ENCODE measurements around the gene STXBP5.
"Not testable (repeated sequence)": the region's sequence is repeated elsewhere in the genome, so short reads cannot be mapped to it uniquely, and the experiment has no call there.

Gene STXBP5

DNA sequence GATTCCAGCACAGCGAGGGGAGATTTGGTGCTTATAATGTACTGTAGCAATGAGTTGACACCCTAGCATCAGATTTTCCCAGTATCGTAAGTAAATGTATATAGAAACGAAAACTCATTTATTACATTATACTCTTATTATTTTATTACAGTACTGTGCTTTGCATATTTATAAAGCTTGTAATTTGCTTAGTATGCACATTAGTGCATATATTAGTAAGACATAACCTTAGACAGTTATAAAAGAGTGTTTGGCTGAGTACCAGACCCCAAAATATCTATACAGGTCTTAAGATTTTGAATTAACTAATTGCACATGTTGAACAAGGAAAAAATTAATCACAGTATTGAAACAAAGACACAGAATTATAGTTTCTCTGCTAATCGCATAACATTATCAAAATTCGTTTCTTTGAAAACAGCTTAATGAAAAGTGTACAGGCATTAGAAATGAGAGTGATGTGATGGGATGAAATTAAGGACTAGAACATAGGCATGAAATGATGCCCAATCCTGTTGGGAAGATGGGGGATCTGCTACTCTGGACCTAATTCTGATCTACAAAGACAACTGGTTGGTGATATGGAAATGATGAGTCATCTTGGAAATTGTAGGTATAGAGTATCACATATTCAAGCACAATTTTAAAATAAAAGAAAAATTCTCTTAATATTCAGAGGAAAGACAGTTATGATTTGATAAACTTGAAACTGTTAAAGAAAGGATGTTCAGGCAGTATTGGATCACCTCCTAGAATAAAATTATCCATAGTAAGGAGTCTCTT lies 42.8 kb downstream of the STXBP5 start:
- DNase-seq (ENCODE audit: low read depth) = no peak

GRCh38 chr6:147248859-147249258 lies 44.6 kb downstream of the STXBP5 start:
- no peak for DNase-seq (ENCODE audit: low read depth)

GRCh38 chr6:147251072-147251471 lies 46.9 kb downstream of the STXBP5 start:
- DNase-seq (ENCODE audit: low read depth) = no peak

- not testable (repeated sequence) for DNase-seq (ENCODE audit: low read depth)
Observed at GRCh38 chr6:147254929-147255473, 50.8 kb downstream of the STXBP5 start.

- no peak for DNase-seq (ENCODE audit: low read depth)
Observed at GRCh38 chr6:147255948-147256674, 51.9 kb downstream of the STXBP5 start.

DNA sequence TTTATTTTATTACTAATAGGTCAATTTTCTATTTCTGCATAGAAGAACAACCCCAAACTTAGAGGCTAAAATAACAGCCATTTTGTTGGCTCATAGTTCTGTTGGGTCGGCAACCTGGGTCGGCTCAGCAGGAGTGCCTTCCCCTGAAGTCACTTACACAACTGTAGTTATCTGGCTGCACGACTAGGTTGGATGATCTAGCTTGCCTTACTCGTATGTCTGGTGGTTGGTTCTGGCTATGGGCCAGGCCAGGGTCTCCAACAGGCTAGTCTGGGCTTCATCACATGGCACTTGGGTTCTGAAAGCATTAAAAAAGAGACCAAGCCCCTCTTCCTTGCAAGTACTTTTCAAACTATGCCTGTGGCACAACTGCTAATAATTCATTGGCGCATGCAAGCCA lies 53.5 kb downstream of the STXBP5 start:
- DNase-seq (ENCODE audit: low read depth) = no peak

DNA sequence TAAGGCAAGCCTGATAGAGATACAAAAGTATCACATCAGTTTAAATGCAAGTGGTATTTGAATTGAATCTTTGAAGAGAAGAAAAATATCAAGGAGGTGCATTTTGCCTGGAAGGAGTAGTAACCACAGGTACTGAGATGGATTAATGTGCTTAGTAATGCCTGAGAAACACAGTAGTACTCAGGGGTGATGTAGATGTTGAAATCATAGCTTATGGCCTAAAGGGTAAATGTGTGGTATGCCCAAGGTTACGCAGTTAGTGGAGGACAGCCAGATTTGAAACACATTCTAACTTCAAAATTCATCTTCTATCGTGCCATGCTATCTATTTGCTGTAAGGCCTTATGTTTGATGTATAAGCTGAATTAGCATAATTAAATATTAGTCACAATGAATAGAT lies 55.9 kb downstream of the STXBP5 start:
- DNase-seq (ENCODE audit: low read depth) = no peak

DNA sequence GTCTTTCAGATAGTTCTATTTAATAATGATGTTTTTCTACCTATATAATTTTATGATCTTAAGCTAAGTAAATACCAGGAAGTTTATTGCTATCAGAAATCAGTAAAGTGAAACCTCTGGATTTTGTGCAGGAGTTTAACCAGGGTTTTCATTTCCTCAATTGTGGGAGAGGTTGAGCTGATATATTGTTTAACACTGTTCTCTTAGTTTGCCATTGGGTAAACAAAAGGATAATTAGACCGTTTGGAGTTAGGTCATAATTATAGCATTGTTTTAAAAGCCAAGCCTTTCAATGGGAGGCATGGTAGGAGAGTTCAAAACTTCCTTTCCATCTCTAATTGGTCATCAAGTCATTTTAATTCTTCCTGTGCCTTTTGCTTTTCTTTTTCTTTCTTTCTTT lies 58.7 kb downstream of the STXBP5 start:
- DNase-seq (ENCODE audit: low read depth) = no peak

- no peak for DNase-seq (ENCODE audit: low read depth)
Observed at GRCh38 chr6:147266821-147267220, 62.6 kb downstream of the STXBP5 start.

DNA sequence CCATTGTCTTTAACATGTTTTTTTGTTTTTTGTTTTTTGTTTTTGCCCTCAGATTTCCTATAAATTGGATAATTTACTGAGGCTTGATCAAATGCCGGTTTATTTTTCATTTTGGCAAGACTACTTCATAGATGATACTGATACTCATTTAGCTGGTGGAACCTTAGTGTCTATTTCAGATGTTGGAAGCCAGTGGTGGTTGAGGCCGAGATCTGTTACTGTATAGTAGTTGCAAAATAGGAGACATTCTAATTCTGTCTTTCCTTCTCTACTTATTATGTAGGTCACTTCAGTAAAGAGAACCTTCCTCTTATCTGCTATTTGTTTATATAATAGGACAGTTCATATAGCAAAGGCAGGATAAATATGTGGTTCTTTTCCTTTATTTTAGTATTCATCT lies 63.4 kb downstream of the STXBP5 start:
- DNase-seq (ENCODE audit: low read depth) = no peak

DNA sequence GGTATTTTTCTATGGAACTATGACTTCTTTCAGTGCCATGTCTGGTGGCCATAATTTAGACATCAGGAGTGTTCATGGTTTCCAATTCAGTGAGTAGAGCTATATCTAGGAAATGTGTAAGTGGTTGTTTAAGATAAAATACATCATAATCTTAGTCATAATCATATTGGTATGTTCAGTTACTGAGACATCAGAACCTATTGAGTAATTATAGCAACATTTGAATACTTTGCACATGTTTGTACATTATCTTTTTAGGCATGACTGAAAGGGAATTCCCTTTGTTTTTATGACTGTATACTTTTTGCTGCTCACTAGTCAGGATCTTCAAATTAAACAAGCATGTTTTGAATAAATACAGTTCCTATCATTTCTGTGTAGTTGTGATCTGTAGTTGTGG lies 64.0 kb downstream of the STXBP5 start:
- DNase-seq (ENCODE audit: low read depth) = no peak

DNA sequence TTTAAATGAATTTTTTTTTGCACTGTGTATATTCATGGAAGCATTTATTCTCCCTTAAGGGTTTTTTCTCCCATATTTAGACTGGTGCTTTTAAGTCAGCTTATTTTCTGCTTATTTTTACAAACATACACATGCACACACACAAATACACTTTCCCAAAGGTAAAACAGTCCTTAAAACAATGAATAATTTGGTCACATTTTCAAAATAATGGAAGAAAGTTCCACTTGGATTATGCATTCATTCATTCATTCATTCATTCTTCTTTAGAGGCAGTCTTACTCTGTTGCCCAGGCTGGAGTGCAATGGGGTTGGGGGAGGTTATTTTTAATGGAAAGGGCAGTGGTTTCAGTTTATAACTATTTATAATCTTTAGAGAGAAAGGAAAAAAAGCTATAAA lies 69.8 kb downstream of the STXBP5 start:
- no peak for DNase-seq (ENCODE audit: low read depth)

DNA sequence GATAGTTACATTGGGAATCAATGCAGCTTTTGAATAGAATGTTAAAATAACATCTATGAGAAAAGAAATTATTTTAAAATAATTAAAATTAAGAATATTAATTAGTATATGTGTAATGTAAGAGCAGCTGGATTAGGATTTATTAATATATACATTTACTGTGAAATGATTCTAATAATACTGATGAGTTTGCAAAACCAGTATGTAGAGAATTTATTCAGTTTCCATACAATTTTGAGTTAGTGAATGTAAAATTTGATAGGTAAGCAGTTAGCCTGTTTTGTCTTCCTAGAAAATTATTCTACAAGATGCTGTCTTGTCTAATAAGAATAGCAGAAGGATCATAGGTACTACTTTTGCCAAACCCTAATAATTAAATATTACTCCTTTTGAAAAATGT lies 70.6 kb downstream of the STXBP5 start:
- DNase-seq (ENCODE audit: low read depth) = no peak

DNA sequence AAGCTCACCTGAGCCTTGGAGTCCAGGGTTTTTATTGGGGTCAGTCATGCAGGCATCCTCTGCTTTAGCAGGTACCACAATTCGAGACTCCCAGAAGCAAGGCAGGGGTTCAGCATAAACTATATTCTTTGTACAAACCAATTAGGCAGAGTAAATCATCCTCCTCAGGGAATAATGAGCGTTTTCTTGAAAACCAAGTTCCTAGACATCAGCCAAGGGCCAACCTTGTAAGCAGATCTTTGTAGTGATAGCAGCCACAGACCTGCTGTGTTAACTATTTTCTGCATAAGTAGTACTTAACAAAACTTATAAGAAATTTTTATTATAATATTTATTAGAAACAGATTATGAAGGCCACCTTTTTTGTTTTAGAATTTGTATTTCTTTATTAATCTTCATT lies 74.7 kb downstream of the STXBP5 start:
- no peak for DNase-seq (ENCODE audit: low read depth)

- DNase-seq (ENCODE audit: low read depth) = no peak
Observed at GRCh38 chr6:147279427-147279826, 75.2 kb downstream of the STXBP5 start.

DNA sequence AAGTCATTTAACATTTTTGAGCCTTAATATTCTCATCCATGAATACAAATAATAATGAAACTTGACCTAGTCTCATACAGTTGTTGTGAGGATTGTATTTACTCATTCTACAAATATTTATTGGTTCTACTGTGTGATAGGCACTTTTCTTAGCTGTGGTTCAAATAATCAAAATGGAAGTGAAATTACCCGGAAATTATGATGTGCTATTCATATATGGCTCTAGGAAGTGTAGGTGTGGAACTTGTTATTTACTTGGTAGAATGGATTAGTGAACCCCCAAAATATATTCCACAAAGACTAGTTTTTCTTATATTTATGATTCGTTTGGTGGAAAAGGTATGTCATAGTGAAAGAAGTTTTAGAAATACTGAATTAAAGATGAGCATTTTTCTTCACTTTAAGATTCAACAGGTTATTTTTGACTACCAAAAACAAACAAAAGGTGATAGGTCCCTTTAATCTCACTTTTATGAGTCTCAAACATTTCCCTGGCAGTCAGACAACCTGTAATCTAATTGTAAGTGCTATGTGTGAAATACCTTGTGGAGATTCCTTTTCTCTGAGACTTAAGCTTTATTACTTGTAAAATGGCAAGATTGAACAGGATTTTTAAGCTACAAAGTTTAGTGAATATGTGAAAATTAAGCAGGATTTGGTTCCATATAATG lies 77.8 kb downstream of the STXBP5 start:
- DNase-seq (ENCODE audit: low read depth) = no peak

- no peak for DNase-seq (ENCODE audit: low read depth)
Observed at GRCh38 chr6:147282566-147282959, 78.3 kb downstream of the STXBP5 start.

- no peak for DNase-seq (ENCODE audit: low read depth)
Observed at GRCh38 chr6:147283460-147283859, 79.2 kb downstream of the STXBP5 start.

DNA sequence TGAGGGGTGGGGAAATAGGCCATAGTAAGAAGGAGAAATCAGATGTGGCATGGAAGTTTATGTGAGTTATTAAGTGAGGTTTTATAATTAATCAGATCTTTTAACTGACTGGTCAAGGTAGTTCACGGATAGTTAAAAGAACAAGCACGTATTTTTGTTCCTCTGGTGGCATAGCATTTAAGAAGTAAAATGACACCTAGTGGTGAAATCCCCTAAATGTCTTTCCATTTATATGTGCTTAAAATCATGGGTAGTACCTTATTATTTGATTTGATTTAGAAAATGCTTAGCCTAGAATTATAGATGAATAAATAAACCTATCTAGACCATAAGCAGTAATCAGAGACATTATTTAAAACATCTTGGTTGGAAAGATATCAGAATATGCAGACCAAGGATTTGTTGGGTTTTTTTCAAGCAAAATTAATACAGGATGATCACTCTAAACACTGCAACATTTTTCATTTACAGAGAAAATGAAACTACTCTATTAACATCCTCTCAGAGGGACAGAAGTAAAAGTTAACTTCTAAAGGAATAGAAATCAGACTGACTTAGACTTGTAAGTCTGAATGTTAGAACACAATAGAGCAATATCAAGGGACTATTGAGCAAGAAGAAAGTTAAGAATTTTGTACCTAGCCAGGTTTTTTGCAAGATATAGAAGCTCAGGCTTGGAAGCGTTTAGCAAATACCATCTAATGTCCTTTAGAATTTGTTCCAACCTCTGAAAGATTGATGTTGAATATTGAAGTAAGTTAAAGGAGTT lies 81.1 kb downstream of the STXBP5 start:
- DNase-seq (ENCODE audit: low read depth) = peak; percentile 61

GRCh38 chr6:147287869-147288271 lies 83.7 kb downstream of the STXBP5 start:
- peak; percentile 13 for DNase-seq (ENCODE audit: low read depth)

DNA sequence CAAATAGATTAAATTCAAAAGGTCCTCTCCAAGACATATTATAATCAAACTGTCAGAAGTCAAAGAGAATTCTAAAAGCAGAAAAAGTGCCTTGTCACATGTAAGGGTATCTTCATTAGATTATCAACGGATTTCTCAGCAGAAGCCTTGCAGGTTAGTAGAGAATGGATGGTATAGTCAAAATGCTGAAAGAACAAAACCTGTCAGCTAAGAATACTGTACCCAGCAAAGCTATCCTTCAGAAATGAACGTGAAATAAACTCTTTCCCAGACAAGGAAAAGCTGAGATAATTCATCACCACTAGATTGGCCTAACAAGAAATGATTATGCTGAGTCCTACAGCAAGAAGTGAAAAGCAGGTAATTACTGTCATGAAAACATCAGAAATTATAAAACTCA lies 92.9 kb downstream of the STXBP5 start:
- DNase-seq (ENCODE audit: low read depth) = no peak

Measured in fibroblast of the conjunctiva (primary cell).